Activated CD4-positive, alpha-beta T cell treated with anti-CD3 and anti-CD28 coated beads, Interleukin-2, amount 50 U/mL, for 24 hours (primary cell): ENCODE data around the gene NAA30.

ENCODE experiments used
- DNase-seq, 2 donors: peaks; one replicate each; pipeline ENCODE4 v3.0.0-alpha.2; 2020; ENCODE audit warnings: low read depth in 1 of 2, low spot score in 1 of 2

Gene NAA30

DNA sequence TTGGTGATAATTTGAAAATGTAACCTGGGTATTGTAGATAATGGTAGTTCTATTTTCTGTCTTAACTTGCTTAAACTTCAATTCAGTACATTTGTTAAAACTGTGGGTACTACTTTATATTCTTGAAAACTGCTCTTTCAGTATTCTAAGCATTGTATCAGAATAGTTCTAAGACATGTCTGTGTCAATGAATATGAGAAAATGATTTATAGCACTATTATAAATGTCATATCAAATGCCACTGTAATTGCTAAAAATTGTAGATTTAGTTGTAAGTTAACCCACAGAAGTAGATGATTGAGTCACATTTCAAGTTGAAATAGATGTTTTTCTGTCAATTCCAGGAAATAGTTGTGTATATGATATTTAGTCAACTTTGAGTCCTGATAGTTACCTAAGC is 2.4 kb downstream of the NAA30 start:
- DNase-seq = no peak

- DNase-seq = no peak
Measured at GRCh38 chr14:57400556-57401494, 10.4 kb downstream of the NAA30 start.

DNA sequence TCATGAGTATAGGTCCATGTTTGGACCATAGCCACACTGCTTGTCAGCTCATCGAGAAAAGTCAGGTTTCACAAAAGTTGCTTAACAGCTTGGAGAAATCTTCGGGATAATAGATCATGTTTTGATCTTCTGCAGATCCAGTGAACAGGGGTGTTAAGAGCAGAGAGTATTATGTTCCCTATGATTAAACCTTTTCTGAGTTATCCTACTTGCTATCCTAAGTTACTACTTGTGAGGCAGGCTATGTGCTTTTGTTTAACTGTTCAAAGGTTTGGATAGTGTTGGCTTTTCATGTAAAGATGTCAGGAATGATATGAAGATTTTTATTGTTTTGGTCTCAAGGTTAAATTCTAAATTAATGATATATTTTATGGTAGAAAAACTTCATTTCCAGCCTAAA is 11.1 kb downstream of the NAA30 start:
- DNase-seq = no peak

- DNase-seq = no peak
Measured at GRCh38 chr14:57402173-57402852, 11.9 kb downstream of the NAA30 start.

GRCh38 chr14:57403521-57403864 is 13.1 kb downstream of the NAA30 start:
- no peak for DNase-seq

GRCh38 chr14:57405562-57405961 is 15.2 kb downstream of the NAA30 start:
- DNase-seq = no peak

DNA sequence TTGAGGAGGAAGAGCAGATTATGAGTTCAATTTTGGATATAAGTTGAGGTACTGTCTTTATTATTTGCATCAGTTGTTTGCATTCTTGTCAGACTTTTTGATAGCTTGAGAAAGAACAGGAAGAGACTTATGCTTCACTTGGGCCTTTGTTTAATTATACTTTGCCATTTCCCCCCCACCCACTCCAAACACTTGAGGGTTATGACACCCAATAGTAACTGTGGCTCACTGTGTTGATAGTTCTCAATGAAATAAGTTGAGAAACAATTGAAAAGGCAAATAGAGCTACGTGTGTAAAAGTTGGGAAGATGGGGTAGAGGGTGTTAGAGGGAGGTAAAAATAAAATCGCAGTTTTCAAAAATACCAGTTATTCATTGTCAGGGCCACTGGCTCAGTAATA is 17.7 kb downstream of the NAA30 start:
- no peak for DNase-seq

GRCh38 chr14:57408634-57409033 is 18.2 kb downstream of the NAA30 start:
- no peak for DNase-seq

- no peak for DNase-seq
Measured at GRCh38 chr14:57412341-57412740, 22.0 kb downstream of the NAA30 start.

DNA sequence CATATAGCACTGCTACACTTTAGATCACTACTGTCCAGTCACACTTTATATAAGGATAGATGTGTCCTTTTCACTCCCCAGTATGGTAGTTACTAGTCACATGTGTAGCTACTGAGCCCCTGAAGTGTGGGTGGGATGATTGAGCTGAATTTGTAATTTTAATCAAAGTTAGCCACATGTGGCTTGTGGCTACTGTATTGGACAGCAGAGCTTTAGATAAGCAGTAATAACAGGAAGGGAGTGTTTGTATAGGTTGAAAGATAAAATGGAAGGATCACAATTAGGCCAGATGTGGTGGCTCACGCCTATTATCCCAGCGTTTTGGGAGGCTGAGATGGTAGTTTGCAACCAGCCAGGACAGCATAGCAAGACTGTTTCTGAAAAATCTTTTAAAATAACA is 23.5 kb downstream of the NAA30 start:
- DNase-seq = no peak

GRCh38 chr14:57417228-57417627 is 26.8 kb downstream of the NAA30 start:
- no peak for DNase-seq

GRCh38 chr14:57418999-57419398 is 28.6 kb downstream of the NAA30 start:
- no peak for DNase-seq

DNA sequence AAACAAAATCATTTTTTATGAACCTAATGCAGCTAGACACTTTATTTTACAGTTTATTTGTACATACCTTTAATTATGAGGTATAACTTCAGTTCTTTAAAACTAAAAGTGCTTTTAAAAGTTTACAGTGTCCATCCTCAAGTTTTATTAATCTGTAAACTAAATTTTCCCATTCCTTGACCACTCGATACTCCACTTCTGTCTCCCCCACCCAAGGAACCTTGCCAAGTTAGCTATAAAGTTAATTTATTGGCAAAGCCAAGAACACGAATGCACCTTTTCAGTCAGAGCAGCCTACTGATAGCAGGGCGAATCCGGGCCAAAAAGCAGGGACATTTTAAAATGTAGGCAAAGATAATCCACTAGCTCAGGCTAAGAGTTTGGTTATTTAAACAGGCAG is 29.6 kb downstream of the NAA30 start:
- no peak for DNase-seq

GRCh38 chr14:57420986-57421385 is 30.6 kb downstream of the NAA30 start:
- DNase-seq = no peak

GRCh38 chr14:57435923-57436322 is 45.5 kb downstream of the NAA30 start:
- no peak for DNase-seq

- no peak for DNase-seq
Measured at GRCh38 chr14:57461777-57462320, 71.5 kb downstream of the NAA30 start.

DNA sequence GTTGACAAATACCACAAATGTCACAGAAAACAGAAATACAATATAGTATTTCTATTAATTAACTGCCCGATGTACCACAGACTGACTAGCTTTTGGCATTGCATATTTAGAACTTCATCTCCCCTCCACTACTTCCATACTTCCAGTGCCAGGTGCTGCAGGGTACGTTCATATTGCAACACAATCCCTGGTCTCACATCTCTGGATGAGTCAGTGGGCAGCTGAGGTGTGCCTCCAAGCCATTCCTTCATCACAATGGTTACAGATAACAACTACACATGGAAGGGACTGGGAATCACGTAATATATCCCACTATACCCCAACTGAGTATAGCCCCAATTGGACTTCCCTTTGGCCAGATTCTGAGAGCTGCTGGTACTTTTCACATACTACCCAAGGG is 72.2 kb downstream of the NAA30 start:
- no peak for DNase-seq

DNA sequence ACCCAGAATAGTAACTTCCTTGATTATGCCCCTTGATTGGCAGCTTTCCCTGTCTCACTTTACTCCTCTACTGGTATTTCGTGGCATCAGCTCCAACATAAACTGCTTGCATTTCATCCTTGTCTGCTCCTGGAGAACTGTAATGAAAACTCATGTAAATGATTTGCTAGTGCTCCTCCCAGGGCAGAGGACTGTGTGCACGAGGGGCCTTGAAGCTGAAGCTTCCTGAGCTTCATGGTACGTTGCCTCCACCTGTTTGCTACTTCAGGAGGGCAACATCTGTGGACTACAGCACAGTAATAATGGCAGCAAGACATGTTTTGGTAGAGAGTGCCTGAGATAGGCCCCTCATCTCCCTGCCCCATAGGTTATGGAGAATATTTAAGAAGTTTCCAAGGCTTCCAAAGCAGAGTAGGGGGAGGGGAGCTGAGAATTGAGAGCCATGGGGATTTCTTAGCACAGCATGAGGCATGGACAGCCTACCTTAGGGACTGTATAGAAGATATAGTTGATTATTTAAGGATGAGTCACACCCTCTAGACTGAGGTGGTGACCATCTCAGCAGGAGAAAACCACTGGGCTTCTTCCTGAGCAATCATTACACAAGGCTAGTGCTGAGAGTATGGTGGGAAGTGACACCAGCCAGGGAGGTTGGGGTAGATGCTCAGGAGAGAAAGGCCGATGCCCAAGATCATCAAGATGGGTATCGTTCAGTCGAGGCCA is 73.8 kb downstream of the NAA30 start:
- DNase-seq = no peak
